ENCODE measurements around the gene UNC5A.

DNA sequence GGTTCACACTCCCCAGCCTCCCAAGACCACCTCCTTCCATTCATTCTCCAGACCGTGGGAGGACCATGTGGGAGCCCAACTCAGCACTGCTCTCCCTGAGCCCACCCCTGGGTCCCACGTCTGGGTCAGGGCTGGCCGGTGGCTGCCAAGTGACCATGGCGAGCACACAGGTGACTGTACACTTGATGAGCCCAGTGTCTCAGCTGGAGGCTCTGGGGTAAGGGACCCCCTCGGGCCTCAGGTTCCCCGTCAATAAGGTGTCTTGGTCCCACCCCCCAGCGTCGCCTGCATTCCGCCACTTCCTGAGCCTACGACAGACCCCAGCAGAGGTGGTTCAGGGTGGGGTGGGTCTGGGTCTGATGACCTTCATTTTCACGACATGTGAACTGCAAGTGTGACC is 50.0 kb downstream of the UNC5A start:
- TF ChIP-seq ZNF8 (CRISPR knock-in tag; IDR thresholded peaks at IDR 0.05) (no peak), ZFP30 (CRISPR knock-in tag; IDR thresholded peaks at IDR 0.05) (no peak), TCF4 (CRISPR knock-in tag; IDR thresholded peaks at IDR 0.05; ENCODE audit: borderline replicate concordance) (no peak), ISL1 (CRISPR knock-in tag; IDR thresholded peaks at IDR 0.05) (no peak), CSDC2 (CRISPR knock-in tag; IDR thresholded peaks at IDR 0.05) (no peak)
- TF ChIP-seq, protein P1, sequence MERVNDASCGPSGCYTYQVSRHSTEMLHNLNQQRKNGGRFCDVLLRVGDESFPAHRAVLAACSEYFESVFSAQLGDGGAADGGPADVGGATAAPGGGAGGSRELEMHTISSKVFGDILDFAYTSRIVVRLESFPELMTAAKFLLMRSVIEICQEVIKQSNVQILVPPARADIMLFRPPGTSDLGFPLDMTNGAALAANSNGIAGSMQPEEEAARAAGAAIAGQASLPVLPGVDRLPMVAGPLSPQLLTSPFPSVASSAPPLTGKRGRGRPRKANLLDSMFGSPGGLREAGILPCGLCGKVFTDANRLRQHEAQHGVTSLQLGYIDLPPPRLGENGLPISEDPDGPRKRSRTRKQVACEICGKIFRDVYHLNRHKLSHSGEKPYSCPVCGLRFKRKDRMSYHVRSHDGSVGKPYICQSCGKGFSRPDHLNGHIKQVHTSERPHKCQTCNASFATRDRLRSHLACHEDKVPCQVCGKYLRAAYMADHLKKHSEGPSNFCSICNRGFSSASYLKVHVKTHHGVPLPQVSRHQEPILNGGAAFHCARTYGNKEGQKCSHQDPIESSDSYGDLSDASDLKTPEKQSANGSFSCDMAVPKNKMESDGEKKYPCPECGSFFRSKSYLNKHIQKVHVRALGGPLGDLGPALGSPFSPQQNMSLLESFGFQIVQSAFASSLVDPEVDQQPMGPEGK (CRISPR knock-in tag; IDR thresholded peaks at IDR 0.05; ENCODE audit: borderline replicate concordance) = no peak
- TF ChIP-seq, protein P2, sequence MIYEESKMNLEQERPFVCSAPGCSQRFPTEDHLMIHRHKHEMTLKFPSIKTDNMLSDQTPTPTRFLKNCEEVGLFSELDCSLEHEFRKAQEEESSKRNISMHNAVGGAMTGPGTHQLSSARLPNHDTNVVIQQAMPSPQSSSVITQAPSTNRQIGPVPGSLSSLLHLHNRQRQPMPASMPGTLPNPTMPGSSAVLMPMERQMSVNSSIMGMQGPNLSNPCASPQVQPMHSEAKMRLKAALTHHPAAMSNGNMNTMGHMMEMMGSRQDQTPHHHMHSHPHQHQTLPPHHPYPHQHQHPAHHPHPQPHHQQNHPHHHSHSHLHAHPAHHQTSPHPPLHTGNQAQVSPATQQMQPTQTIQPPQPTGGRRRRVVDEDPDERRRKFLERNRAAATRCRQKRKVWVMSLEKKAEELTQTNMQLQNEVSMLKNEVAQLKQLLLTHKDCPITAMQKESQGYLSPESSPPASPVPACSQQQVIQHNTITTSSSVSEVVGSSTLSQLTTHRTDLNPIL (CRISPR knock-in tag; IDR thresholded peaks at IDR 0.05; ENCODE audit: low read depth) = no peak

Measured in SK-N-SH treated with all-trans-retinoic acid at 6 μM for 48 hours (cell line).